Endothelial cell of umbilical vein (primary cell): ENCODE data around the gene BHLHE23. TPM values are rescaled to one million over a fixed set of nuclear protein-coding genes. Genes with fewer than 3 reads are reported as not detected.

Source experiments
- BruUV-seq: library from RNA; stranded (reverse); fragments of 400-500 nt; replicated peaks from 2 replicates; lab custom pipeline; 2021; lab: Mats Ljungman, UMichigan
- CTCF ChIA-PET: fragments of 300-600, 350-600 bp; sonication (Branson Sonifier 250); formaldehyde crosslinking; loops from one replicate; lab custom pipeline; 2021; ENCODE audit warnings: antibody characterized with exemption, inconsistent platforms; lab: Charles Lee
- POLR2A ChIA-PET: fragments of 300-600, 350-600 bp; sonication (Branson Sonifier 250); formaldehyde crosslinking; loops from one replicate; lab custom pipeline; 2021; ENCODE audit warnings: antibody characterized with exemption, inconsistent platforms; lab: Charles Lee
- DNase-seq: peaks from one replicate; pipeline ENCODE4 v3.0.0-alpha.2; 2011; ENCODE audit warnings: low read depth, low spot score
- FAIRE-seq: peaks from 2 replicates; lab custom pipeline; 2011; peaks lifted over from hg19 to GRCh38; lab: Jason Lieb, UNC
- H2AFZ ChIP-seq: 2 replicates; pipeline ENCODE4 v1.6.0; 2012; ENCODE audit warnings: low read depth, low read length, control low read depth, inconsistent platforms
- H3K27ac ChIP-seq: 2 replicates; pipeline ENCODE4 v1.5.1; 2011; ENCODE audit warnings: low read depth, mild to moderate bottlenecking, control low read depth, low read length, moderate library complexity; ENCODE audit not compliant: insufficient read depth
- H3K27me3 ChIP-seq, 2 experiments: 2 replicates each; pipeline versions ENCODE4 v1.6.0 to v1.6.1; 2011; ENCODE audit warnings: low read length in 2 of 2, mixed read lengths in 1 of 2; ENCODE audit not compliant: control insufficient read depth in 2 of 2, insufficient read depth in 2 of 2
- H3K36me3 ChIP-seq, 2 experiments: 2 replicates in 1 of 2; 3 replicates in 1 of 2; pipeline ENCODE4 v1.5.1; 2011; ENCODE audit warnings: low read length in 2 of 2, mild to moderate bottlenecking in 1 of 2, moderate library complexity in 1 of 2; ENCODE audit not compliant: control insufficient read depth in 2 of 2, insufficient read depth in 2 of 2; ENCODE audit errors: extremely low read depth in 1 of 2
- H3K4me1 ChIP-seq: 3 replicates; pipeline ENCODE4 v1.5.1; 2011; ENCODE audit warnings: mild to moderate bottlenecking, low read length; ENCODE audit not compliant: control insufficient read depth, insufficient read depth; ENCODE audit errors: extremely low read depth
- H3K4me2 ChIP-seq: 2 replicates; pipeline ENCODE4 v1.6.1; 2011; ENCODE audit warnings: low read length, control low read depth, mixed read lengths; ENCODE audit not compliant: insufficient read depth
- H3K4me3 ChIP-seq, 3 experiments: fragments of 200-600 bp in 1 of 3; sonication (generic), shearing (Covaris generic) in 1 of 3; replicated peaks in 1 of 3; 2 replicates each; pipeline ENCODE4 v1.5.1; 2011 to 2016; ENCODE audit warnings: control low read depth in 3 of 3, low read length in 3 of 3, mild to moderate bottlenecking in 2 of 3, inconsistent platforms in 1 of 3, low read depth in 1 of 3, moderate library complexity in 1 of 3; ENCODE audit not compliant: insufficient read depth in 1 of 3
- H3K79me2 ChIP-seq: 2 replicates; pipeline ENCODE4 v1.6.0; 2012; ENCODE audit warnings: low read length, inconsistent platforms; ENCODE audit not compliant: control insufficient read depth, insufficient read depth
- H3K9ac ChIP-seq: replicated peaks from 2 replicates; pipeline ENCODE3; 2011; ENCODE audit warnings: low read length, control low read depth; ENCODE audit not compliant: insufficient read depth; ENCODE audit errors: extremely low read depth
- H3K9me1 ChIP-seq: replicated peaks from 3 replicates; pipeline ENCODE4 v1.6.0; 2011; ENCODE audit warnings: mild to moderate bottlenecking, low read length; ENCODE audit not compliant: control insufficient read depth, insufficient read depth; ENCODE audit errors: extremely low read depth
- H3K9me3 ChIP-seq: replicated peaks from 2 replicates; pipeline ENCODE4 v1.5.1; 2012; ENCODE audit warnings: low read length, inconsistent platforms; ENCODE audit not compliant: control insufficient read depth, insufficient read depth
- H4K20me1 ChIP-seq: replicated peaks from 2 replicates; pipeline ENCODE3; 2011; ENCODE audit warnings: mild to moderate bottlenecking, low read length; ENCODE audit not compliant: control insufficient read depth, insufficient read depth; ENCODE audit errors: extremely low read depth
- CTCF ChIP-seq, 2 donors: IDR thresholded peaks; 1 replicate in 1 of 2; 2 replicates in 1 of 2; pipeline ENCODE4 v1.5.1; 2011; ENCODE audit warnings: low read length in 2 of 2, mild to moderate bottlenecking in 2 of 2, moderate library complexity in 2 of 2, control low read depth in 1 of 2, inconsistent platforms in 1 of 2, low read depth in 1 of 2; ENCODE audit not compliant: insufficient read depth in 1 of 2; ENCODE audit errors: extremely low read depth in 1 of 2
- EZH2 ChIP-seq: IDR thresholded peaks from 2 replicates; pipeline ENCODE4 v1.6.1; 2012; ENCODE audit warnings: borderline replicate concordance, low read depth, mild to moderate bottlenecking, moderate library complexity, low read length, inconsistent platforms; ENCODE audit not compliant: severe bottlenecking
- FOS ChIP-seq: IDR thresholded peaks from 2 replicates; pipeline ENCODE4 v1.6.1; 2011; ENCODE audit warnings: mild to moderate bottlenecking, low read length, moderate library complexity, borderline replicate concordance; ENCODE audit not compliant: insufficient read depth
- GATA2 ChIP-seq: IDR thresholded peaks from 2 replicates; pipeline ENCODE4 v1.7.0; 2011; ENCODE audit warnings: low read depth, mild to moderate bottlenecking, moderate library complexity, mixed read lengths, low read length; ENCODE audit not compliant: insufficient read length, insufficient read depth
- JUN ChIP-seq: IDR thresholded peaks from 2 replicates; pipeline ENCODE4 v1.6.1; 2011; ENCODE audit warnings: borderline replicate concordance, low read depth; ENCODE audit not compliant: insufficient read length, insufficient read depth
- MAX ChIP-seq: IDR thresholded peaks from 2 replicates; pipeline ENCODE4 v1.6.1; 2011; ENCODE audit not compliant: insufficient read depth, insufficient read length
- MYC ChIP-seq: IDR thresholded peaks from one replicate; pipeline ENCODE4 v1.6.1; 2011; ENCODE audit warnings: mild to moderate bottlenecking, low read depth, low read length
- POLR2A ChIP-seq: IDR thresholded peaks from 2 replicates; pipeline ENCODE4 v1.6.1; 2012; ENCODE audit warnings: low read depth, mild to moderate bottlenecking, control low read depth, low read length
- POLR2AphosphoS5 ChIP-seq: IDR thresholded peaks from 2 replicates; pipeline ENCODE4 v1.6.1; 2012; ENCODE audit warnings: low read depth, mild to moderate bottlenecking, control low read depth, low read length, moderate library complexity; ENCODE audit not compliant: insufficient read depth
- dilution Hi-C: fragments of 300-500 bp; cut with MboI; formaldehyde crosslinking; loops from one replicate; pipeline ENCODE4 v1.15.0; 2019; ENCODE audit warnings: low sequenced_read_pairs; ENCODE audit not compliant: extremely low pct_ligation_motif_present
- intact Hi-C: fragments of 100-400 bp; cut with micrococcal nuclease; formaldehyde crosslinking; loops from one replicate; pipeline ENCODE4 v1.10.0; 2022
- polyA plus RNA-seq, 4 experiments: library from polyadenylated mRNA; depleted of rRNA in 3 of 4; stranded (reverse) in 3 of 4; unstranded in 1 of 4; fragments of >200 nt; gene quantifications; 2 replicates each; pipeline versions ENCODE4 v1.2.1 to v1.2.3, GENCODE V29; 2011 to 2012; ENCODE audit warnings: missing spikeins in 1 of 4
- total RNA-seq: library from RNA; stranded (reverse); gene quantifications from 2 replicates; pipeline ENCODE4 v1.2.3, GENCODE V29; 2021

BHLHE23 gene
- total and polyA plus RNA-seq, 2 donors (not counting 3 experiments of a cell fraction or from before 2014, with no cell fraction given), result not detected

- Histone ChIP-seq H4K20me1 (no peaks in the 10 kb centered on the region), H3K4me3 (no peak overlapping the region), H3K36me3 (no peaks in the 10 kb centered on the region), H3K9me1 (no peaks in the 10 kb centered on the region), H3K4me2 (no peak overlapping the region), H3K9ac (no peak overlapping the region), H3K4me1 (no peaks in the 10 kb centered on the region), H3K27ac (no peak overlapping the region), H3K27me3 (peaks cover 2 to 4% of the 10 kb centered on the region in 2 experiments), H2AFZ (no peak overlapping the region), H3K79me2 (no peaks in the 10 kb centered on the region), H3K9me3 (no peaks in the 10 kb centered on the region)
- dilution Hi-C loops (no loop called here), intact Hi-C loops (no loop called here)
- DNase-seq (no peak), FAIRE-seq (no peak)
- BruUV-seq, result no TSS peak
- POLR2A ChIA-PET, result no interaction called here
- CTCF ChIA-PET, result no interaction called here
- no peak for TF ChIP-seq EZH2
- no peak for TF ChIP-seq MYC
Measured at GRCh38 chr20:63054103-63054474, 47.3 kb upstream of the BHLHE23 start.

- Histone ChIP-seq H3K36me3 (no peaks in the 10 kb centered on the region), H3K79me2 (no peaks in the 10 kb centered on the region), H3K4me1 (no peaks in the 10 kb centered on the region), H3K9me3 (no peaks in the 10 kb centered on the region), H4K20me1 (no peaks in the 10 kb centered on the region), H2AFZ (no peak overlapping the region), H3K9me1 (no peaks in the 10 kb centered on the region), H3K9ac (no peak overlapping the region), H3K27me3 (peaks cover 2 to 4% of the 10 kb centered on the region in 2 experiments), H3K4me2 (no peak overlapping the region), H3K4me3 (no peak overlapping the region), H3K27ac (no peak overlapping the region)
- CTCF ChIA-PET, result interaction anchor here (1.0 kb wide), 1 partner anchor 130 kb away, joined by 3 read pairs; no protein-coding TSS in a partner anchor
- intact Hi-C loops (no loop called here), dilution Hi-C loops (no loop called here)
- DNase-seq, result no peak
- TF ChIP-seq JUN, result no peak
- no peak for TF ChIP-seq GATA2
- TF ChIP-seq FOS, result no peak
- TF ChIP-seq POLR2AphosphoS5, result no peak
- no peak for TF ChIP-seq EZH2
- no peak for TF ChIP-seq POLR2A
- TF ChIP-seq MYC, result no peak
- no peak for TF ChIP-seq CTCF (IDR thresholded peaks at IDR 0.05; ENCODE audit: extremely low read depth in 1 of 2, insufficient read depth in 1 of 2, low read depth in 1 of 2, low read length in 2 of 2)
- no peak for TF ChIP-seq MAX
- no peak for FAIRE-seq
- POLR2A ChIA-PET, result no interaction called here
- no TSS peak for BruUV-seq
Measured at GRCh38 chr20:63053432-63054102, 46.8 kb upstream of the BHLHE23 start.
